Right lobe of liver (tissue), 4 donors: ENCODE results near the gene ATP5F1E.

Source experiments
- POLR2A ChIP-seq: fragments of 450-650 bp; IDR thresholded peaks from one replicate; pipeline ENCODE4 v1.6.1; 2017; ENCODE audit warnings: antibody characterized with exemption, mild to moderate bottlenecking
- TF ChIP-seq, protein P1 (sequence below), 4 donors: fragments of 200-600 bp in 3 of 4; fragments of 450-650 bp in 1 of 4; IDR thresholded peaks; one replicate each; pipeline versions ENCODE4 v1.5.1 to v1.8.0; 2016 to 2022; ENCODE audit warnings: antibody characterized with exemption in 4 of 4, mild to moderate bottlenecking in 2 of 4
- donor health status: DM: no; HTN: no; CAD: no.
- donor health status: DM: no; HTN: no; CAD: no.
- donor health status: DM: no; HTN: yes; CAD: no.

DNA sequence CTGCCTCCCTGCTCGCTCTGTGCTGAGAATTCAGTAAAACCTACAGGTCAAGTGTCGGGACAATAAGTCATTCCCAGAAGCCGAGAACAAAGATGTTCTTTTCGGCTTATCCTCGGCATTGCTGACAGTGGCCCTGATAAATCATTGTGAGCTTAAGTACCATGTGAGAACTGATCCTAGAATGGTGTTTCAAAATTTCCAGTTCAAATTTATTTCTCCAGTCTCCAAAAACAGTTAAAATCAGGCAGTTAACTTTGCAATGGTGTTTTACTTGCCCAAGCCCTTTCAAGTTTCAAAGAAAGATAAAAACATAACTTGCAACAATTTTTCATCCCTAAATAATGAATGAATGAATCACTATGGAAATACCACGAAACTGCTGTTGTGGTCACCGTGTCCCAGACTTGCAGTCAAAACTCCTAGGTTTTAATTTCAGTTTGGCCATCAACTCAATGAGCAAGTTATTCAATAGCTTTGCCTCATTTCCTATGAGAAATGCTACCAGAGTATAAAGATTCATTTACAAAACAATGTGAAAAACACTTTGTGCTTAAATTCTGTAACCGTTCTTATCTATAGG is 4.3 kb downstream of the ATP5F1E start:
- TF ChIP-seq, protein P1, sequence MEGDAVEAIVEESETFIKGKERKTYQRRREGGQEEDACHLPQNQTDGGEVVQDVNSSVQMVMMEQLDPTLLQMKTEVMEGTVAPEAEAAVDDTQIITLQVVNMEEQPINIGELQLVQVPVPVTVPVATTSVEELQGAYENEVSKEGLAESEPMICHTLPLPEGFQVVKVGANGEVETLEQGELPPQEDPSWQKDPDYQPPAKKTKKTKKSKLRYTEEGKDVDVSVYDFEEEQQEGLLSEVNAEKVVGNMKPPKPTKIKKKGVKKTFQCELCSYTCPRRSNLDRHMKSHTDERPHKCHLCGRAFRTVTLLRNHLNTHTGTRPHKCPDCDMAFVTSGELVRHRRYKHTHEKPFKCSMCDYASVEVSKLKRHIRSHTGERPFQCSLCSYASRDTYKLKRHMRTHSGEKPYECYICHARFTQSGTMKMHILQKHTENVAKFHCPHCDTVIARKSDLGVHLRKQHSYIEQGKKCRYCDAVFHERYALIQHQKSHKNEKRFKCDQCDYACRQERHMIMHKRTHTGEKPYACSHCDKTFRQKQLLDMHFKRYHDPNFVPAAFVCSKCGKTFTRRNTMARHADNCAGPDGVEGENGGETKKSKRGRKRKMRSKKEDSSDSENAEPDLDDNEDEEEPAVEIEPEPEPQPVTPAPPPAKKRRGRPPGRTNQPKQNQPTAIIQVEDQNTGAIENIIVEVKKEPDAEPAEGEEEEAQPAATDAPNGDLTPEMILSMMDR (IDR thresholded peaks at IDR 0.05): no peak
- no peak for TF ChIP-seq POLR2A
